Activated CD4-positive, alpha-beta T cell treated with anti-CD3 and anti-CD28 coated beads, Interleukin-2, amount 50 U/mL, for 16 hours (primary cell): ENCODE measurements around the gene TMEM116.
"Not testable (repeated sequence)": the region's sequence is repeated elsewhere in the genome, so short reads cannot be mapped to it uniquely, and the experiment has no call there.

ENCODE experiments used
- DNase-seq: peaks from one replicate; pipeline ENCODE4 v3.0.0-alpha.2; 2020

The TMEM116 gene

GRCh38 chr12:112012775-112013600, at the start of gene TMEM116, which contains the start of gene ERP29:
TMEM116 (minus strand) TSS chr12:112013165; CDS start chr12:112005270, 7,895 bp downstream.
ERP29 (plus strand) TSS chr12:112013426; CDS start chr12:112013466, 40 bp downstream.
- DNase-seq: peak; percentile 100

- no peak for DNase-seq
Measured at GRCh38 chr12:112061137-112061536, 48.2 kb upstream of the TMEM116 start.

GRCh38 chr12:112049351-112049750, 36.4 kb upstream of the TMEM116 start:
- DNase-seq: no peak

GRCh38 chr12:112046003-112046402, 33.0 kb upstream of the TMEM116 start:
- no peak for DNase-seq

- not testable (repeated sequence) for DNase-seq
Measured at GRCh38 chr12:112036614-112037013, 23.6 kb upstream of the TMEM116 start.

- DNase-seq: no peak
Measured at GRCh38 chr12:112035219-112035785, 22.3 kb upstream of the TMEM116 start.

GRCh38 chr12:112032292-112032691, 19.3 kb upstream of the TMEM116 start:
- DNase-seq: no peak

GRCh38 chr12:112031472-112031871, 18.5 kb upstream of the TMEM116 start:
- DNase-seq: no peak

- no peak for DNase-seq
Measured at GRCh38 chr12:112029301-112029700, 16.3 kb upstream of the TMEM116 start.

- DNase-seq: peak; percentile 33
Measured at GRCh38 chr12:112025808-112026375, 12.9 kb upstream of the TMEM116 start.

GRCh38 chr12:112023759-112024396, 10.9 kb upstream of the TMEM116 start:
- no peak for DNase-seq

- DNase-seq: no peak
Measured at GRCh38 chr12:112022241-112023016, 9.5 kb upstream of the TMEM116 start.

- DNase-seq: no peak
Measured at GRCh38 chr12:112020947-112021457, 8.0 kb upstream of the TMEM116 start.

GRCh38 chr12:112018571-112019237, 5.7 kb upstream of the TMEM116 start:
- DNase-seq: no peak

GRCh38 chr12:112017041-112017440, 4.1 kb upstream of the TMEM116 start:
- DNase-seq: no peak

- DNase-seq: no peak
Measured at GRCh38 chr12:112015938-112016337, 3.0 kb upstream of the TMEM116 start.

- DNase-seq: peak; percentile 82
Measured at GRCh38 chr12:112013601-112014402, 837 bp upstream of the TMEM116 start.

- no peak for DNase-seq
Measured at GRCh38 chr12:112011685-112012084, 1.3 kb downstream of the TMEM116 start.

- no peak for DNase-seq
Measured at GRCh38 chr12:112010415-112011344, 2.3 kb downstream of the TMEM116 start.

GRCh38 chr12:112009596-112009995, 3.4 kb downstream of the TMEM116 start:
- not testable (repeated sequence) for DNase-seq
